BJ (cell line): Measurements from ENCODE around the gene JAG2. TPM values are rescaled to one million over a fixed set of nuclear protein-coding genes. Genes with fewer than 3 reads are reported as not detected.

Experiments
- CTCF ChIA-PET: fragments of 350-600 bp; formaldehyde crosslinking; extraction: SDS; loops from one replicate; lab custom pipeline; 2021; ENCODE audit warnings: antibody characterized with exemption, inconsistent platforms; lab: Yijun Ruan, JAX
- POLR2A ChIA-PET: fragments of 300-600 bp; sonication (Branson Sonifier 250); formaldehyde crosslinking; extraction: SDS; loops from one replicate; lab custom pipeline; 2021; ENCODE audit warnings: antibody characterized with exemption; lab: Charles Lee
- DNase-seq: peaks from one replicate; pipeline ENCODE4 v3.0.0-alpha.2; 2011; ENCODE audit warnings: low read depth
- H3K27me3 ChIP-seq: 2 replicates; pipeline ENCODE4 v1.6.0; 2011; ENCODE audit warnings: low read length; ENCODE audit not compliant: control insufficient read depth, insufficient read depth
- H3K36me3 ChIP-seq: 2 replicates; pipeline ENCODE4 v1.5.1; 2011; ENCODE audit warnings: low read length; ENCODE audit not compliant: control insufficient read depth, insufficient read depth
- H3K4me3 ChIP-seq: 2 replicates; pipeline ENCODE4 v1.5.1; 2011; ENCODE audit warnings: low read depth, mild to moderate bottlenecking, control low read depth, low read length
- polyA plus RNA-seq: library from polyadenylated mRNA; depleted of rRNA; stranded (reverse); fragments of >200 nt; gene quantifications from 2 replicates; pipeline ENCODE4 v1.2.3, GENCODE V29; 2011
- TF ChIP-seq, protein P1 (sequence below): IDR thresholded peaks from 2 replicates; pipeline ENCODE4 v1.5.1; 2011; ENCODE audit warnings: low read depth, mild to moderate bottlenecking, control low read depth, inconsistent platforms, low read length, moderate library complexity; ENCODE audit not compliant: insufficient read depth

The JAG2 gene
- polyA plus RNA-seq, 1 experiment: 0.23 TPM

DNA sequence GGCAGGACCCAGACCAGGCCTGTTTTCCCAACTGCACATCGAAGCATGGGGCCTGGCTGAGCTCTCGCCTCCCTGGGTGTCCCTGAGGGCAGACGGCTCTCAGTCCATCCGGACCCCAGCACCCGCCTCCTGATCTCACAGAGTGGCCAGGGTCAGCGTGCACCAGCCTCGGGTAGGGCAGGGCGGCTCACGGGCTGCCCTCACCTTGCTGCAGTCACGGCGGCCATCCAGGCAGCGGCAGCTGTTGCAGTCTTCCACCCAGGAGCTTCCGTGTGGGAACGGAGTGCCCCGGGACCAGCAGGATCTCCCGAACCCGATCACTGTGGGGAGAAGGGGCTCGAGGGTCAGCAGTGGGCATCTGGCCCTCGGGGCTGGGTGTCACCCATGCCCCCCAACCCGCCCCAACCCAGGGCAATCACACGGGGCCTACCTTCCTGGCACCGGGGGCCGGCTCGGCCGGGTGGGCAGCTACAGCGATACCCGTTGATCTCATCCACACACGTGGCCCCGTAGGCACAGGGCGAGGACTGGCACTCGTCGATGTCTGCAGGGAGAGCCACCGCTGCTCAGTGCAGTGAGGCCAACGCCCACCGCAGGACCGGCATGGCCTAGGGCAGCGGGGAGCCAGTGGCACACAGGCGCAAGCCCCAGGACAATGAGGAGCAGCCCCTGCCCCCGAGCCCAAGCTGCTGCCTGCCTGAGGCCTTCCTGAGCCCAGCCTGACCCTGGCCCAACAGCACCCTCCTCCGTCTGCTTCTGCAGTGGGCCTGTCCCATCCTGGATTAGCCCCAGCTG, 22.2 kb downstream of the JAG2 start:
- no peak for DNase-seq
- H3K27me3 ChIP-seq: no peaks in the 10 kb centered on the region
- ChIA-PET POLR2A (no interaction called here), CTCF (no interaction called here)
- H3K36me3 ChIP-seq: no peaks in the 10 kb centered on the region
- TF ChIP-seq, protein P1, sequence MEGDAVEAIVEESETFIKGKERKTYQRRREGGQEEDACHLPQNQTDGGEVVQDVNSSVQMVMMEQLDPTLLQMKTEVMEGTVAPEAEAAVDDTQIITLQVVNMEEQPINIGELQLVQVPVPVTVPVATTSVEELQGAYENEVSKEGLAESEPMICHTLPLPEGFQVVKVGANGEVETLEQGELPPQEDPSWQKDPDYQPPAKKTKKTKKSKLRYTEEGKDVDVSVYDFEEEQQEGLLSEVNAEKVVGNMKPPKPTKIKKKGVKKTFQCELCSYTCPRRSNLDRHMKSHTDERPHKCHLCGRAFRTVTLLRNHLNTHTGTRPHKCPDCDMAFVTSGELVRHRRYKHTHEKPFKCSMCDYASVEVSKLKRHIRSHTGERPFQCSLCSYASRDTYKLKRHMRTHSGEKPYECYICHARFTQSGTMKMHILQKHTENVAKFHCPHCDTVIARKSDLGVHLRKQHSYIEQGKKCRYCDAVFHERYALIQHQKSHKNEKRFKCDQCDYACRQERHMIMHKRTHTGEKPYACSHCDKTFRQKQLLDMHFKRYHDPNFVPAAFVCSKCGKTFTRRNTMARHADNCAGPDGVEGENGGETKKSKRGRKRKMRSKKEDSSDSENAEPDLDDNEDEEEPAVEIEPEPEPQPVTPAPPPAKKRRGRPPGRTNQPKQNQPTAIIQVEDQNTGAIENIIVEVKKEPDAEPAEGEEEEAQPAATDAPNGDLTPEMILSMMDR: no peak
- no peak overlapping the region for H3K4me3 ChIP-seq

DNA sequence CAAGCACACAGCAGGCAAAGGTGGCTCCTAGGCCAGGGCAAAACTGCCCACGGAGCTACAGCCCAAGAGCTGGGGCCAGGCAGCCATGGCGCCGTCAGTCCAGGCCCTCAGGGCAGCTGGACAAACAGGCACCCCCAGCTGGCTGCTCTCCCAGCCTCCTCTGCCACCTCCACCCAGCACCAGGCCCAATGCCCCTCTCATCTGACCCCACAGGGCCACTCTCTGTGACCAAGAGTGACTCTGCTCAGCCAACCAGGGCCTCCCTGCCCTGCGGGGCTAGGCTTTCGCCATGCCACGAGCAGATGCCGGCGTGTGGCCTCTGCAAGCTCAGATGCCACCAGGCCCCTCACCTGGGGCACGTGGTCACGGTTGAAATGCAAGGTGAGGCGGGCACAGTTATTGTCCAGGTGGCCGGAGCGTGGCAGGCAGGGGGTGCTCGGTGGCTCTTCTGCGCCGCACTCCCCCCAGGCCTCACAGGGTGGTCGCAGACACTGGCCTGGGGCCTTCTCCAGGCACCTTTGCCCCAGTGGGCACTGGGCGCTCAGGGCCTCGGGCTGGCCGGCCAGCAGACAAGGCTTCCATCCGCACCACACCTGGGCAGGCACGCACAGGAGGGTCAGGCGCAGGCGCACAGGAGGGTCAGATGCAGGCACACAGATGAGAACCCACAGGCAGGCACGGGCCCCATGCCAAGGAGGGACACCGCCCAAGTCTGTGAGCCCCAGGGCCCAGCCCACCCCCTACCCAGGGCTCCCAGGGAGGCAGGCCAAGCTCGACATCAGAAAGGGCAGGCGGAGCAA, 23.0 kb downstream of the JAG2 start:
- H3K36me3 ChIP-seq: no peaks in the 10 kb centered on the region
- CTCF ChIA-PET: no interaction called here
- no peak for DNase-seq
- no peaks in the 10 kb centered on the region for H3K27me3 ChIP-seq
- no peak overlapping the region for H3K4me3 ChIP-seq
- POLR2A ChIA-PET: no interaction called here
- TF ChIP-seq, protein P1: no peak

DNA sequence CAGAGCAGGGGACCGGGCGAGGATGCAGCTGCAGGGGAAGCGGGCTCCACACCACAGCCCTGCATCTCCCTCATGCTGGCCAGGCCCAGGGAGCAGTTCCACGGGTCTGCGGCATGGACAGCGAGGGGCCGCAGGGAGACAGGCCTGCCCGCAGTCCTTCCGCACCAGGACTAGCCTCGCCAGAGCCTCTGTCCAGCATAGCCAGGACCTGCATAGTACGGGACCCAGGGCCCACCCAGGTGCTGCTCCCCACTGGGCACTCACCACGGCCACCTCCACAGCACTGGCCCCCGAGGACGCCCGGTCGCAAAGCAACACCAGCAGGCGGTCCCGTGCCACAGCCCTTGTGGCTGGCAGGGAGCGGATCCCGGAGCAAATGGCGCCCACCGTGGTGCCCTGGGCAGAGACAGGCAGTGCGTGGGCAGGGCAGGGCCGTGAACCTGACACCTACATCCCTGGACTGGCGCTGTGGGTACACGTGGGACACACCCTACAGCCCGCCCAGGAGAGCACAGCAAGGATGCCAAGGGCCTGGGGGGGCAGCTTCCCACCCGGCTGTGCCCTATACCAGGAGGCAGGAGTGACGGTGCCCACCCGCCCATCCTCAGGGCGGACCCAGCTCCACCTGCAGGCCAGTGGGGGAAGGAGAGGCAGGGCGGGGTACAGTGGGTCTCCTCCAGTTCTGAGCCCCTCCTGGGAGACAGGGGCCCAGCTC, 23.8 kb downstream of the JAG2 start:
- ChIA-PET CTCF (no interaction called here), POLR2A (no interaction called here)
- no peaks in the 10 kb centered on the region for H3K27me3 ChIP-seq
- H3K4me3 ChIP-seq: no peak overlapping the region
- H3K36me3 ChIP-seq: no peaks in the 10 kb centered on the region
- TF ChIP-seq, protein P1: 0 out of 2 replicates have a peak, but pooled peaks have one; percentile 4
- no peak for DNase-seq

DNA sequence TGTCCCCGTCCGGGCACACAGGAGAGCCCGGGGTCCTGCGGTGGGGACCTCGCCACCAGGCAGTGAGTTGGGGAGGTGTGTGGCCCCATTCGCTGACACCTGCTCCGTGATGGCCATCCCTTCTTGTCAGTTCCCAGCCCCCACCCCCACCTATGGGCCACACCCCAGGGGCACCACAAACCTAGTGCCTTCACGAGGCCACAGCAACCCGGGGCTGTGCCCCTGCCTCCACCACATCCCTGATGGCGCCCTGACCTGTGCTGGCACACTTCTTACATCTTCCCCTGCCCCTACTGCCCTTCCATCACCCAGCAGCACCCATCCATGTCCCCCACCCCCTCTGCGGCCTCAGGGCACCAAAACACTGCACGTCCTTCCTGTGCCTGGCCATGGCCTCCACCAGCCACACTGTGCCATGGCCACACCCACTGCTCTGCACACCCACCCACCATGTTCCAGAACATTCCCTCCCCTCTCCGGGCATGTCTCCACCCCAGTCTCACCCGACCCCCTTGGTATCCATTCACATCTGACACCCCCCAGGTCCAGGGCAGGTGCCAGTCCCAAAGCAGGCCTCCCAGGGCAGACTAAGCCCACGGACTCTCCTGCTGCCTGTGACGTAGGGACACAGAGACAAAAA, 24.4 kb downstream of the JAG2 start:
- POLR2A ChIA-PET: no interaction called here
- Histone ChIP-seq H3K36me3 (no peaks in the 10 kb centered on the region), H3K4me3 (no peak overlapping the region), H3K27me3 (no peaks in the 10 kb centered on the region)
- DNase-seq: no peak
- CTCF ChIA-PET: no interaction called here
- TF ChIP-seq, protein P1: no peak
